GM23338 (cell line): Measurements from ENCODE around the gene DMRT2. TPM values are rescaled to one million over a fixed set of nuclear protein-coding genes. Genes with fewer than 3 reads are reported as not detected.

ENCODE experiments used
- ATAC-seq: fragments of 200-7000 bp; cut with Tn5 transposase; 3 replicates; pipeline ENCODE4 v1.9.1; 2020
- DNase-seq: peaks from one replicate; pipeline ENCODE4 v3.0.0-alpha.2; 2015; ENCODE audit warnings: low spot score
- H2AFZ ChIP-seq: fragments of 200-600 bp; sonication (generic); 2 replicates; pipeline ENCODE4 v1.8.0; 2016; ENCODE audit warnings: antibody characterized with exemption, mild to moderate bottlenecking, moderate library complexity
- H3F3A ChIP-seq: fragments of 200-600 bp; sonication (generic); replicated peaks from 2 replicates; pipeline ENCODE4 v1.8.0; 2017; ENCODE audit warnings: antibody characterized with exemption, mixed run types, low read depth
- H3K27ac ChIP-seq: fragments of 200-600 bp; sonication (generic); 2 replicates; pipeline ENCODE4 v1.6.1; 2016; ENCODE audit warnings: low read depth
- H3K27me3 ChIP-seq: fragments of 200-600 bp; sonication (generic); 2 replicates; pipeline ENCODE4 v1.8.0; 2016; ENCODE audit warnings: mild to moderate bottlenecking, mixed run types, moderate library complexity; ENCODE audit not compliant: insufficient read depth
- H3K36me3 ChIP-seq: fragments of 200-600 bp; sonication (generic); 2 replicates; pipeline ENCODE4 v1.8.0; 2016; ENCODE audit warnings: mild to moderate bottlenecking; ENCODE audit not compliant: insufficient read depth
- H3K4me1 ChIP-seq: fragments of 200-600 bp; sonication (generic); 2 replicates; pipeline ENCODE4 v1.8.0; 2016; ENCODE audit warnings: mild to moderate bottlenecking, moderate library complexity; ENCODE audit not compliant: insufficient read depth
- H3K4me2 ChIP-seq: fragments of 200-600 bp; sonication (generic); 2 replicates; pipeline ENCODE4 v1.7.1; 2017; ENCODE audit warnings: mixed run types
- H3K4me3 ChIP-seq: fragments of 200-600 bp; sonication (generic); 2 replicates; pipeline ENCODE4 v1.6.1; 2016; ENCODE audit warnings: mixed run types
- H3K79me2 ChIP-seq: fragments of 200-600 bp; sonication (generic); replicated peaks from 2 replicates; pipeline ENCODE4 v1.8.0; 2017; ENCODE audit warnings: mild to moderate bottlenecking; ENCODE audit not compliant: insufficient read depth
- H3K9me2 ChIP-seq: fragments of 200-600 bp; sonication (generic); 2 replicates; pipeline ENCODE4 v1.8.0; 2017; ENCODE audit not compliant: insufficient read depth
- H4K20me1 ChIP-seq: fragments of 200-600 bp; sonication (generic); replicated peaks from 2 replicates; pipeline ENCODE4 v1.8.0; 2017; ENCODE audit warnings: mild to moderate bottlenecking; ENCODE audit not compliant: insufficient read depth
- H3K27ac Mint-ChIP-seq: 2 replicates; pipeline ENCODE4 v1.8.0; 2020; ENCODE audit warnings: inconsistent platforms, mild to moderate bottlenecking, moderate library complexity, mixed read lengths
- H3K27me3 Mint-ChIP-seq: 3 replicates; pipeline ENCODE4 v1.8.0; 2022; ENCODE audit warnings: low read depth, mild to moderate bottlenecking, moderate library complexity, mixed read lengths, inconsistent platforms; ENCODE audit not compliant: insufficient read depth, poor library complexity
- H3K36me3 Mint-ChIP-seq: 3 replicates; pipeline ENCODE4 v1.8.0; 2021; ENCODE audit warnings: low read depth, mild to moderate bottlenecking, inconsistent platforms, moderate library complexity, mixed read lengths
- H3K4me1 Mint-ChIP-seq: 3 replicates; pipeline ENCODE4 v1.8.0; 2020; ENCODE audit warnings: mild to moderate bottlenecking, inconsistent platforms, mixed read lengths
- H3K4me3 Mint-ChIP-seq: 3 replicates; pipeline ENCODE4 v1.8.0; 2021; ENCODE audit warnings: moderate library complexity, mild to moderate bottlenecking, inconsistent platforms, mixed read lengths
- H3K9me3 Mint-ChIP-seq: 3 replicates; pipeline ENCODE4 v1.8.0; 2020; ENCODE audit warnings: moderate library complexity, mild to moderate bottlenecking, inconsistent platforms, mixed read lengths
- CTCF ChIP-seq, 2 experiments: fragments of 200-600 bp in 1 of 2; sonication (generic) in 1 of 2; conservative IDR thresholded peaks; 2 replicates each; pipeline versions ENCODE4 v1.5.1 to v1.6.1; 2016 to 2017; ENCODE audit warnings: antibody characterized with exemption in 2 of 2, low read depth in 2 of 2, mild to moderate bottlenecking in 2 of 2, moderate library complexity in 1 of 2
- EZH2 ChIP-seq: fragments of 200-600 bp; sonication (generic); IDR thresholded peaks from one replicate; pipeline ENCODE4 v1.8.0; 2017; ENCODE audit warnings: antibody characterized with exemption, mild to moderate bottlenecking, low read depth; ENCODE audit not compliant: unreplicated experiment
- EZH2phosphoT487 ChIP-seq: fragments of 200-600 bp; sonication (generic); IDR thresholded peaks from one replicate; pipeline ENCODE4 v1.8.1; 2018; ENCODE audit warnings: antibody characterized with exemption; ENCODE audit not compliant: unreplicated experiment
- NANOG ChIP-seq: IDR thresholded peaks from 2 replicates; pipeline ENCODE4 v1.6.1; 2016; ENCODE audit warnings: antibody characterized with exemption, borderline replicate concordance
- STAT1 ChIP-seq: IDR thresholded peaks from one replicate; pipeline ENCODE4 v1.6.1; 2016; ENCODE audit warnings: antibody characterized with exemption; ENCODE audit not compliant: unreplicated experiment
- ZNF331 ChIP-seq: fragments of 250-450 bp; sonication (Bioruptor Pico); IDR thresholded peaks from 2 replicates; pipeline ENCODE4 v1.5.0; 2020; ENCODE audit warnings: low read depth, mild to moderate bottlenecking, moderate library complexity
- polyA plus RNA-seq: library from polyadenylated mRNA; unstranded; fragments of >200 nt; fragmentation: Nextera tagmentation; extraction: Ambion mirVana; gene quantifications from 2 replicates; pipeline ENCODE4 v1.2.1, GENCODE V29; 2016
- total RNA-seq: library from RNA; depleted of rRNA; stranded (reverse); fragments of >200 nt; shearing (Covaris generic); gene quantifications from 2 replicates; pipeline ENCODE4 v1.2.3, GENCODE V29; 2014
- TF ChIP-seq, protein P1 (sequence below): fragments of 250-450 bp; sonication (Bioruptor Pico); IDR thresholded peaks from 2 replicates; pipeline ENCODE4 v1.5.0; 2020; ENCODE audit warnings: mild to moderate bottlenecking, moderate library complexity
- TF ChIP-seq, protein P2 (sequence below): IDR thresholded peaks from 2 replicates; pipeline ENCODE4 v1.6.1; 2016; ENCODE audit warnings: antibody characterized with exemption

DMRT2 gene
- total and polyA plus RNA-seq, 2 experiments from 2014 or later: not detected

GRCh38 chr9:1071730-1072129, 21.6 kb downstream of the DMRT2 start:
- H4K20me1 ChIP-seq: no peaks in the 10 kb centered on the region
- peaks cover 28% of the 10 kb centered on the region for H3K9me3 Mint-ChIP-seq
- H3K4me1 Mint-ChIP-seq: peaks cover 13% of the 10 kb centered on the region
- no peak overlapping the region for H3K4me3 Mint-ChIP-seq
- H3K36me3 Mint-ChIP-seq: peaks cover 10% of the 10 kb centered on the region; the same call in 2 of the 3 replicates
- no peaks in the 10 kb centered on the region for H3K27me3 ChIP-seq
- no peak for DNase-seq
- H3K79me2 ChIP-seq: no peaks in the 10 kb centered on the region
- no peaks in the 10 kb centered on the region; the same call in 1 of the 2 replicates for H3K36me3 ChIP-seq
- H3K27ac ChIP-seq: no peak overlapping the region
- H3K4me3 ChIP-seq: no peak overlapping the region
- H3K4me2 ChIP-seq: no peak overlapping the region
- no peaks in the 10 kb centered on the region for H3F3A ChIP-seq
- H3K9me2 ChIP-seq: no peaks in the 10 kb centered on the region
- no peak overlapping the region for H3K27ac Mint-ChIP-seq
- TF ChIP-seq, protein P1, sequence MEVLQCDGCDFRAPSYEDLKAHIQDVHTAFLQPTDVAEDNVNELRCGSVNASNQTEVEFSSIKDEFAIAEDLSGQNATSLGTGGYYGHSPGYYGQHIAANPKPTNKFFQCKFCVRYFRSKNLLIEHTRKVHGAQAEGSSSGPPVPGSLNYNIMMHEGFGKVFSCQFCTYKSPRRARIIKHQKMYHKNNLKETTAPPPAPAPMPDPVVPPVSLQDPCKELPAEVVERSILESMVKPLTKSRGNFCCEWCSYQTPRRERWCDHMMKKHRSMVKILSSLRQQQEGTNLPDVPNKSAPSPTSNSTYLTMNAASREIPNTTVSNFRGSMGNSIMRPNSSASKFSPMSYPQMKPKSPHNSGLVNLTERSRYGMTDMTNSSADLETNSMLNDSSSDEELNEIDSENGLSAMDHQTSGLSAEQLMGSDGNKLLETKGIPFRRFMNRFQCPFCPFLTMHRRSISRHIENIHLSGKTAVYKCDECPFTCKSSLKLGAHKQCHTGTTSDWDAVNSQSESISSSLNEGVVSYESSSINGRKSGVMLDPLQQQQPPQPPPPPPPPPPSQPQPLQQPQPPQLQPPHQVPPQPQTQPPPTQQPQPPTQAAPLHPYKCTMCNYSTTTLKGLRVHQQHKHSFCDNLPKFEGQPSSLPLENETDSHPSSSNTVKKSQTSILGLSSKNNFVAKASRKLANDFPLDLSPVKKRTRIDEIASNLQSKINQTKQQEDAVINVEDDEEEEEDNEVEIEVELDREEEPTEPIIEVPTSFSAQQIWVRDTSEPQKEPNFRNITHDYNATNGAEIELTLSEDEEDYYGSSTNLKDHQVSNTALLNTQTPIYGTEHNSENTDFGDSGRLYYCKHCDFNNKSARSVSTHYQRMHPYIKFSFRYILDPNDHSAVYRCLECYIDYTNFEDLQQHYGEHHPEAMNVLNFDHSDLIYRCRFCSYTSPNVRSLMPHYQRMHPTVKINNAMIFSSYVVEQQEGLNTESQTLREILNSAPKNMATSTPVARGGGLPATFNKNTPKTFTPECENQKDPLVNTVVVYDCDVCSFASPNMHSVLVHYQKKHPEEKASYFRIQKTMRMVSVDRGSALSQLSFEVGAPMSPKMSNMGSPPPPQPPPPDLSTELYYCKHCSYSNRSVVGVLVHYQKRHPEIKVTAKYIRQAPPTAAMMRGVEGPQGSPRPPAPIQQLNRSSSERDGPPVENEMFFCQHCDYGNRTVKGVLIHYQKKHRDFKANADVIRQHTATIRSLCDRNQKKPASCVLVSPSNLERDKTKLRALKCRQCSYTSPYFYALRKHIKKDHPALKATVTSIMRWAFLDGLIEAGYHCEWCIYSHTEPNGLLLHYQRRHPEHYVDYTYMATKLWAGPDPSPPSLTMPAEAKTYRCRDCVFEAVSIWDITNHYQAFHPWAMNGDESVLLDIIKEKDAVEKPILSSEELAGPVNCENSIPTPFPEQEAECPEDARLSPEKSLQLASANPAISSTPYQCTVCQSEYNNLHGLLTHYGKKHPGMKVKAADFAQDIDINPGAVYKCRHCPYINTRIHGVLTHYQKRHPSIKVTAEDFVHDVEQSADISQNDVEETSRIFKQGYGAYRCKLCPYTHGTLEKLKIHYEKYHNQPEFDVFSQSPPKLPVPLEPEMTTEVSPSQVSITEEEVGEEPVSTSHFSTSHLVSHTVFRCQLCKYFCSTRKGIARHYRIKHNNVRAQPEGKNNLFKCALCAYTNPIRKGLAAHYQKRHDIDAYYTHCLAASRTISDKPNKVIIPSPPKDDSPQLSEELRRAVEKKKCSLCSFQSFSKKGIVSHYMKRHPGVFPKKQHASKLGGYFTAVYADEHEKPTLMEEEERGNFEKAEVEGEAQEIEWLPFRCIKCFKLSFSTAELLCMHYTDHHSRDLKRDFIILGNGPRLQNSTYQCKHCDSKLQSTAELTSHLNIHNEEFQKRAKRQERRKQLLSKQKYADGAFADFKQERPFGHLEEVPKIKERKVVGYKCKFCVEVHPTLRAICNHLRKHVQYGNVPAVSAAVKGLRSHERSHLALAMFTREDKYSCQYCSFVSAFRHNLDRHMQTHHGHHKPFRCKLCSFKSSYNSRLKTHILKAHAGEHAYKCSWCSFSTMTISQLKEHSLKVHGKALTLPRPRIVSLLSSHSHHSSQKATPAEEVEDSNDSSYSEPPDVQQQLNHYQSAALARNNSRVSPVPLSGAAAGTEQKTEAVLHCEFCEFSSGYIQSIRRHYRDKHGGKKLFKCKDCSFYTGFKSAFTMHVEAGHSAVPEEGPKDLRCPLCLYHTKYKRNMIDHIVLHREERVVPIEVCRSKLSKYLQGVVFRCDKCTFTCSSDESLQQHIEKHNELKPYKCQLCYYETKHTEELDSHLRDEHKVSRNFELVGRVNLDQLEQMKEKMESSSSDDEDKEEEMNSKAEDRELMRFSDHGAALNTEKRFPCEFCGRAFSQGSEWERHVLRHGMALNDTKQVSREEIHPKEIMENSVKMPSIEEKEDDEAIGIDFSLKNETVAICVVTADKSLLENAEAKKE: no peak
- TF ChIP-seq, protein P2, sequence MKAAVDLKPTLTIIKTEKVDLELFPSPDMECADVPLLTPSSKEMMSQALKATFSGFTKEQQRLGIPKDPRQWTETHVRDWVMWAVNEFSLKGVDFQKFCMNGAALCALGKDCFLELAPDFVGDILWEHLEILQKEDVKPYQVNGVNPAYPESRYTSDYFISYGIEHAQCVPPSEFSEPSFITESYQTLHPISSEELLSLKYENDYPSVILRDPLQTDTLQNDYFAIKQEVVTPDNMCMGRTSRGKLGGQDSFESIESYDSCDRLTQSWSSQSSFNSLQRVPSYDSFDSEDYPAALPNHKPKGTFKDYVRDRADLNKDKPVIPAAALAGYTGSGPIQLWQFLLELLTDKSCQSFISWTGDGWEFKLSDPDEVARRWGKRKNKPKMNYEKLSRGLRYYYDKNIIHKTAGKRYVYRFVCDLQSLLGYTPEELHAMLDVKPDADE: no peak
- TF ChIP-seq CTCF (conservative IDR thresholded peaks at IDR 0.05; ENCODE audit: low read depth in 2 of 2): no peak
- TF ChIP-seq EZH2: no peak
- TF ChIP-seq STAT1: no peak
- TF ChIP-seq NANOG: no peak
- no peak for TF ChIP-seq ZNF331 (CRISPR knock-in tag)
- no peak for TF ChIP-seq EZH2phosphoT487
- ATAC-seq: no peak
- no peaks in the 10 kb centered on the region for H3K4me1 ChIP-seq
- H2AFZ ChIP-seq: no peak overlapping the region
- peaks cover 2% of the 10 kb centered on the region for H3K27me3 Mint-ChIP-seq
